ENCODE measurements around the gene UCK1.

Gene UCK1

GRCh38 chr9:131499254-131499767 is 31.8 kb downstream of the UCK1 start:
- no peak for DNase-seq (ENCODE audit: extremely low read depth, low read depth)
- no peak for TF ChIP-seq CTCF (IDR thresholded peaks at IDR 0.05; ENCODE audit: low read depth, low read length)

GRCh38 chr9:131496844-131497405 is 34.1 kb downstream of the UCK1 start:
- DNase-seq (ENCODE audit: extremely low read depth, low read depth): no peak
- no peak for TF ChIP-seq CTCF (IDR thresholded peaks at IDR 0.05; ENCODE audit: low read depth, low read length)

GRCh38 chr9:131495785-131496184 is 35.3 kb downstream of the UCK1 start:
- TF ChIP-seq CTCF (IDR thresholded peaks at IDR 0.05; ENCODE audit: low read depth, low read length): no peak
- DNase-seq (ENCODE audit: extremely low read depth, low read depth): no peak

- DNase-seq (ENCODE audit: extremely low read depth, low read depth): no peak
- TF ChIP-seq CTCF (IDR thresholded peaks at IDR 0.05; ENCODE audit: low read depth, low read length): no peak
Observed at GRCh38 chr9:131494296-131494870, 36.7 kb downstream of the UCK1 start.

- TF ChIP-seq CTCF (IDR thresholded peaks at IDR 0.05; ENCODE audit: low read depth, low read length): no peak
- no peak for DNase-seq (ENCODE audit: extremely low read depth, low read depth)
Observed at GRCh38 chr9:131492070-131492469, 39.0 kb downstream of the UCK1 start.

- no peak for DNase-seq (ENCODE audit: extremely low read depth, low read depth)
- TF ChIP-seq CTCF (IDR thresholded peaks at IDR 0.05; ENCODE audit: low read depth, low read length): no peak
Observed at GRCh38 chr9:131491001-131491710, 39.9 kb downstream of the UCK1 start.

GRCh38 chr9:131490514-131490913 is 40.5 kb downstream of the UCK1 start:
- no peak for DNase-seq (ENCODE audit: extremely low read depth, low read depth)
- TF ChIP-seq CTCF (IDR thresholded peaks at IDR 0.05; ENCODE audit: low read depth, low read length): no peak
